ENCODE results near the gene VPS36.

GRCh38 chr13:52406629-52407028, 43.8 kb downstream of the VPS36 start:
- no peak for TF ChIP-seq POLR2A (IDR thresholded peaks at IDR 0.05)
- no peak for TF ChIP-seq CTCF (IDR thresholded peaks at IDR 0.05)

Measured in lower leg skin (tissue), 3 donors.